ENCODE measurements around the gene TMEM198. TPM values are rescaled to one million over a fixed set of nuclear protein-coding genes. Genes with fewer than 3 reads are reported as not detected.

TMEM198 gene
- total and polyA plus RNA-seq, 8 donors: 2.4 to 4.2 (median 3.3) TPM

DNA sequence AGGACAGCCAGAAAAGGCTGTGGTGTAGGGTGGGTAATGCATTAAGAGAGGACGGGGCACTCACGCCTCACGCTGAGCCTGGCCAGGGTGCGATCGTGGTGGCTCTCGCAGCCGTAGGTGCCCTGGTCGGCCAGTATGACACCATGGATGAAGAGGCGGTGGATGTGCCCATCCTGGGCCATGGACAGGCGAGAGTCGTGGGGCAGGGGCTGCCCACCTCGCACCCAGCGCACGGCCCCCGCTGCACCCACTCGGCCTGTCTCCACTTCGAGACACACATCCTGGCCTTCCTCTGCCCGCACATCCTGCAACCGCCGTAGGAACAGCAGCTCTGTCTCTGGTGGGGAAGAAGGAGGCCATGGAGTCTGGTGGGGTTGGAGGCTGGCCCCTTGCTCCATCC is 12.1 kb downstream of the TMEM198 start:
- intact Hi-C loops (cut with DNase I): no loop called here
- Histone ChIP-seq H3K4me1 (peaks cover 5 to 20% of the 10 kb centered on the region in 2 donors), H3K27me3 (peaks cover 16 to 36% of the 10 kb centered on the region in 2 donors), H3K4me3 (no peak overlapping the region), H3K9me3 (no peaks in the 10 kb centered on the region), H3K27ac (no peak overlapping the region), H3K36me3 (no peaks in the 10 kb centered on the region)
- TF ChIP-seq, protein P1, sequence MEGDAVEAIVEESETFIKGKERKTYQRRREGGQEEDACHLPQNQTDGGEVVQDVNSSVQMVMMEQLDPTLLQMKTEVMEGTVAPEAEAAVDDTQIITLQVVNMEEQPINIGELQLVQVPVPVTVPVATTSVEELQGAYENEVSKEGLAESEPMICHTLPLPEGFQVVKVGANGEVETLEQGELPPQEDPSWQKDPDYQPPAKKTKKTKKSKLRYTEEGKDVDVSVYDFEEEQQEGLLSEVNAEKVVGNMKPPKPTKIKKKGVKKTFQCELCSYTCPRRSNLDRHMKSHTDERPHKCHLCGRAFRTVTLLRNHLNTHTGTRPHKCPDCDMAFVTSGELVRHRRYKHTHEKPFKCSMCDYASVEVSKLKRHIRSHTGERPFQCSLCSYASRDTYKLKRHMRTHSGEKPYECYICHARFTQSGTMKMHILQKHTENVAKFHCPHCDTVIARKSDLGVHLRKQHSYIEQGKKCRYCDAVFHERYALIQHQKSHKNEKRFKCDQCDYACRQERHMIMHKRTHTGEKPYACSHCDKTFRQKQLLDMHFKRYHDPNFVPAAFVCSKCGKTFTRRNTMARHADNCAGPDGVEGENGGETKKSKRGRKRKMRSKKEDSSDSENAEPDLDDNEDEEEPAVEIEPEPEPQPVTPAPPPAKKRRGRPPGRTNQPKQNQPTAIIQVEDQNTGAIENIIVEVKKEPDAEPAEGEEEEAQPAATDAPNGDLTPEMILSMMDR (IDR thresholded peaks at IDR 0.05): no peak
- DNase-seq (peak in 1 of 4 donors; percentile 68), ATAC-seq (no peak)

DNA sequence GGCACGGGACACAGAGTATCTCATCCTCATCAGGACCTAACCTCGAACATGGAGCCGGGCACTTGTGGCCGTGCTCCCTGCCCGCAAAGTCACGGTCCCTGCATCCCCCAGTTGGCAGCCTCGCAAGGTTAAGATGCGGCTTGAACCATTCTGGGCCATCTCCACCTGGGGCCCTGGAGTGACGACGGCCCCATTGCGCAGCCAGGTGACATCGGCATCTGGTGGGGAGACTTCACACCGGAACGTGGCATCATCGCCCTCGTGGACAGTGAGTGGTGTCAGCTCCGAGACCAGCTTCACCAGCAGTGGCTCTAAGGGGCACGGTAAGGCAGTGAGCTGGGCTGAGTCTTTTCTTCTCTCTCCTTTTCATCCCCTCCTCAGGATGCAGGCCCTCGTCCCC is 12.6 kb downstream of the TMEM198 start:
- H3K36me3 ChIP-seq: no peaks in the 10 kb centered on the region
- no peak overlapping the region for H3K4me3 ChIP-seq
- no peak for ATAC-seq
- no peak overlapping the region for H3K27ac ChIP-seq
- peaks cover 5 to 20% of the 10 kb centered on the region in 2 donors for H3K4me1 ChIP-seq
- H3K9me3 ChIP-seq: no peaks in the 10 kb centered on the region
- TF ChIP-seq, protein P1 (IDR thresholded peaks at IDR 0.05): no peak
- intact Hi-C loops (cut with DNase I): no loop called here
- H3K27me3 ChIP-seq: peaks cover 14 to 32% of the 10 kb centered on the region in 2 donors
- DNase-seq: peak in 1 of 4 donors; percentile 62

DNA sequence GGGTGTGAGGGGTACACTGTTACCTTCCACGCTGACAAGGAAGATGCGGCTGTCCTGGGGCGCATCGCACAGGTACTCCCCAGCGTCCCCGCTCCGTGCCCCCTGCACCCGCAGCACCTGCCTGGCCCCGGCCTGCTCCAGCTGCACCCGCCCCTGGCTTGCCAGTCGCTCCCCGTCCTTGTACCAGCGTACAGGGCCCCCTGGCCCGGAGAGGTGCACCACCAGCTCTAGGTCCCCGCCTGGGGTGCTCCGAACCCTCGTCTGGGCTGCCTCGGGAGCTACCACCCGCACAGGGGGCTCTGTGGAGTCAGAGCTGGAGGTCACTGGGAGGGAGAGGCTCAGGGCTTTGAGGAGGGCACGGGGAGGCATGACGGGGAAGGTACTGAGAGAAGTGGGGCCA is 13.5 kb downstream of the TMEM198 start:
- Histone ChIP-seq H3K4me3 (no peak overlapping the region), H3K9me3 (no peaks in the 10 kb centered on the region), H3K27me3 (peaks cover 9 to 23% of the 10 kb centered on the region in 2 donors), H3K36me3 (no peaks in the 10 kb centered on the region), H3K27ac (no peak overlapping the region), H3K4me1 (peaks cover 5 to 11% of the 10 kb centered on the region in 2 donors)
- ATAC-seq (no peak), DNase-seq (peak in 1 of 4 donors; percentile 82)
- intact Hi-C loops (cut with DNase I): no loop called here
- TF ChIP-seq, protein P1 (IDR thresholded peaks at IDR 0.05): no peak

DNA sequence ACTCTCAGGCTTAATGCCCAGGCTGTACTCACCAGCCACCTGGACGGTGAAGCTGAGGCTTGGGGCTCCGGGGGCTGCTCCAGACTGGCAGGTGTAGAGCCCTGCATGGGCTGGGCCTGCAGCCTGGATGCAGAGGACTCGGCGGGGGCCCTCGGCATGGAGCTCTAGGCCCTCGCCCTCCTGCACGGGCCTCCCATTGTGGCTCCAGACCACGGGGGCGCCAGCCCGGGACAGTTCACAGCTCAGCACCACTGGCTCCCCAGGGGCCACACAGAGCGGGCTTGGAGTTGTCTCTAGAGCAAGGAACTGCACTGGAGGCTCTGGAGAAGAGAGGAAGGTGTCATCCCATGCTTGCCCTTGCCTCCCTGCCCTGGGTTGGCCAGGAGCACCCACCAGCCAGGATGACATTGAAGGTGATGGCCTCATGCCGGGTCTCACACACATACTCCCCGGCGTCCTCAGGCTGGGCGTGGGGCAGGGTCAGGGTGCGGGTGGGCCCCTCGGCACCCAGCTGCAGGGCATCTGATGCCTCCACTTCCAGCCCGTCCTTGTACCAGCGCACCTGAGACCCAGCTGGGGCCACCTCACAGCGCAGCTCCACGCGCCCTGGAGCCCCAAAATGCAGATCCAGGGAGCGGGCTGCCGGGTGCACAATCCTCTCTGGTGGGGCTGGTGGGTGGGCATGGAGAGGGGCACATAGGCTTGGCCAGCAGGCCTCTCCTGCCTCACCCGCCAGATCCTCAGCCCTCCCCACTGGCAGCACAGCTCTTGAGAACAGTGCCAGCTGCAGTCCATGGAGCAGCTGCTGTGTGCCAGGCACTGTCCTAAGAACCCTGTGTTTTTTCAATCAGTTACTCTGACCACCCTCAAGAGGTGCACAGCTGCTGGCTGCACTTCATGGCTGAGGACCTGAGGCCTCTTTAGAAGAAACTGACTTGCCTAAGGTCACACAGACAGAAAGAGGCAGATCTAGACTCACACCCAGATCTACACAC is 14.3 kb downstream of the TMEM198 start:
- TF ChIP-seq, protein P1 (IDR thresholded peaks at IDR 0.05): no peak
- Histone ChIP-seq H3K4me3 (no peak overlapping the region), H3K9me3 (no peaks in the 10 kb centered on the region), H3K4me1 (peaks cover 2 to 4% of the 10 kb centered on the region in 2 donors), H3K36me3 (no peaks in the 10 kb centered on the region), H3K27ac (no peak overlapping the region), H3K27me3 (peaks cover 4 to 15% of the 10 kb centered on the region in 2 donors)
- DNase-seq: peak in 1 of 4 donors; percentile 72
- intact Hi-C loops (cut with DNase I): no loop called here
- no peak for ATAC-seq

DNA sequence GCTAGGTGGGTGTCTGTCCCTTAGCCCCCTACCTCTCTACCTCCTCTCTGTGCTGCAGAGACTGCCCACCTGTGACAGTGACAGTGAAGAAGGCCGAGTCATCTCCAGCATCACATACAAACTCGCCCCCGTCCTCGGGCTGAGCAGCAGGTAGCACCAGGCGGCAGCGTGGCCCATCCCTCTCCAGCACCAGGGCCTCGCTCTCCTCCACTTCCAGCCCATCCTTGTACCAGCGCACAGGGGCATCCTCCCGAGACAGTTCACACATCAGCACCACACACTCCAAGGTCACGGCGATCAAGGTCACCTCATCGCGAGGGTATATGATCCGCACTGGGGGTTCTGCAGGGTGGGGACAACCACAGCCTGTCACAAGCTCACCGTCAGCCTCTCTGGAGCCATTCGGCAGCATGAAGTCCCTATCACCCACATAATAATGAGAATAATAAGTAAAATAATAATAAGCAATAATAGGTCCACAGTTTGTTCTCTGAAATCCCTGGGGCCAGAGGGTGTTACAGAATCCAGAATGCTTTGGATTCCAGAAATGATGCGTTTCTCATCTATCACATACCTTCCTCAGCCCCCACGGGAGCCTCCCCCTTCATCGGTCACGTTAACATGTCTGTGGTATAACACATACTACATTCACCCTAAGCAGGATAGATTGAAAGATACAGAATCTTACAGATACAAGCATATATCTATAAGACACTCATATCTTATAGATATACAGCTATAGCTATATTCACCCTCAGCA is 15.5 kb downstream of the TMEM198 start:
- Histone ChIP-seq H3K4me3 (no peak overlapping the region), H3K36me3 (no peaks in the 10 kb centered on the region), H3K27ac (no peak overlapping the region), H3K4me1 (no peaks in the 10 kb centered on the region), H3K27me3 (peaks cover 0 to 3% of the 10 kb centered on the region in 2 donors), H3K9me3 (no peaks in the 10 kb centered on the region)
- TF ChIP-seq, protein P1 (IDR thresholded peaks at IDR 0.05): no peak
- peak in 1 of 4 donors; percentile 54 for DNase-seq
- ATAC-seq: no peak
- intact Hi-C loops (cut with DNase I): no loop called here
